ENCODE data around the gene FNBP1.

FNBP1 gene

GRCh38 chr9:129869585-129870501, 173.1 kb downstream of the FNBP1 start:
- H3K4me3 ChIP-seq (ENCODE audit: low read length), result peak overlapping the region; percentile 48
- DNase-seq (ENCODE audit: low read depth, low spot score), result no peak

- peak; percentile 93 for DNase-seq (ENCODE audit: low read depth, low spot score)
- H3K4me3 ChIP-seq (ENCODE audit: low read length), result peak overlapping the region; percentile 48
Measured at GRCh38 chr9:129868872-129869486, 174.0 kb downstream of the FNBP1 start.

GRCh38 chr9:129868023-129868871, 174.7 kb downstream of the FNBP1 start:
- H3K4me3 ChIP-seq (ENCODE audit: low read length), result peak overlapping the region; percentile 48
- no peak for DNase-seq (ENCODE audit: low read depth, low spot score)

GRCh38 chr9:129867136-129868022, 175.6 kb downstream of the FNBP1 start:
- DNase-seq (ENCODE audit: low read depth, low spot score), result no peak

GRCh38 chr9:129866394-129867135, 176.4 kb downstream of the FNBP1 start:
- peak; percentile 89 for DNase-seq (ENCODE audit: low read depth, low spot score)
- no peak overlapping the region for H3K4me3 ChIP-seq (ENCODE audit: low read length)

More at GRCh38 chr9:129867136-129868022, 175.6 kb downstream of the FNBP1 start:
- H3K4me3 ChIP-seq (ENCODE audit: low read length), result no peak overlapping the region; the same call in 1 of the 2 replicates

- DNase-seq (ENCODE audit: low read depth, low spot score), result no peak
- no peak overlapping the region for H3K4me3 ChIP-seq (ENCODE audit: low read length)
Measured at GRCh38 chr9:129865668-129866320, 177.2 kb downstream of the FNBP1 start.

- no peak for DNase-seq (ENCODE audit: low read depth, low spot score)
- H3K4me3 ChIP-seq (ENCODE audit: low read length), result no peak overlapping the region
Measured at GRCh38 chr9:129864991-129865647, 177.9 kb downstream of the FNBP1 start.

- DNase-seq (ENCODE audit: low read depth, low spot score), result peak; percentile 100
- peak overlapping the region; percentile 40 for H3K4me3 ChIP-seq (ENCODE audit: low read length)
Measured at GRCh38 chr9:129863059-129863690, 179.8 kb downstream of the FNBP1 start.

- no peak overlapping the region for H3K4me3 ChIP-seq (ENCODE audit: low read length)
- no peak for DNase-seq (ENCODE audit: low read depth, low spot score)
Measured at GRCh38 chr9:129861447-129861827, 181.6 kb downstream of the FNBP1 start.

- H3K4me3 ChIP-seq (ENCODE audit: low read length), result 0 out of 2 replicates have a peak overlapping the region, but pooled peaks have one; percentile 3
- no peak for DNase-seq (ENCODE audit: low read depth, low spot score)
Measured at GRCh38 chr9:129860653-129861446, 182.1 kb downstream of the FNBP1 start.

GRCh38 chr9:129858167-129858962, 184.6 kb downstream of the FNBP1 start:
- DNase-seq (ENCODE audit: low read depth, low spot score), result no peak
- no peak overlapping the region for H3K4me3 ChIP-seq (ENCODE audit: low read length)

- no peak for DNase-seq (ENCODE audit: low read depth, low spot score)
Measured at GRCh38 chr9:129857207-129857606, 185.8 kb downstream of the FNBP1 start.

GRCh38 chr9:129854588-129855110, 188.3 kb downstream of the FNBP1 start:
- peak; percentile 98 for DNase-seq (ENCODE audit: low read depth, low spot score)
- H3K4me3 ChIP-seq (ENCODE audit: low read length), result peak overlapping the region; percentile 30

More at GRCh38 chr9:129857207-129857606, 185.8 kb downstream of the FNBP1 start:
- H3K4me3 ChIP-seq (ENCODE audit: low read length), result no peak overlapping the region

GRCh38 chr9:129853614-129854013, 189.4 kb downstream of the FNBP1 start:
- no peak overlapping the region for H3K4me3 ChIP-seq (ENCODE audit: low read length)
- peak; percentile 80 for DNase-seq (ENCODE audit: low read depth, low spot score)

- no peak overlapping the region for H3K4me3 ChIP-seq (ENCODE audit: low read length)
- no peak for DNase-seq (ENCODE audit: low read depth, low spot score)
Measured at GRCh38 chr9:129852579-129852978, 190.4 kb downstream of the FNBP1 start.

Measured in Jurkat, Clone E6-1 (cell line).